GM10248 (cell line): ENCODE results near the gene FFAR1.
"Not testable (repeated sequence)": the region's sequence is repeated elsewhere in the genome, so short reads cannot be mapped to it uniquely, and the experiment has no call there.

Experiments used
- CTCF ChIA-PET: fragments of 300-600 bp; sonication (Branson Sonifier 250); formaldehyde crosslinking; extraction: SDS; loops from one replicate; lab custom pipeline; 2021; ENCODE audit warnings: antibody characterized with exemption; lab: Yijun Ruan, JAX
- POLR2A ChIA-PET: fragments of 350-650 bp; sonication (Branson Sonifier 250); formaldehyde crosslinking; extraction: SDS; loops from one replicate; lab custom pipeline; 2020; ENCODE audit warnings: antibody characterized with exemption; lab: Yijun Ruan, JAX
- DNase-seq: peaks from one replicate; pipeline ENCODE4 v3.0.0; 2012; ENCODE audit errors: extremely low spot score
- CTCF ChIP-seq: IDR thresholded peaks from 2 replicates; pipeline ENCODE4 v1.5.1; 2012; ENCODE audit warnings: mild to moderate bottlenecking, low read depth; ENCODE audit errors: extremely low read depth, missing control alignments, control extremely low read depth

The FFAR1 gene

GRCh38 chr19:35378356-35378755 lies 30.7 kb downstream of the FFAR1 start:
- TF ChIP-seq CTCF, result no peak
- no peak for DNase-seq
- ChIA-PET CTCF (interaction anchor here (0.7 to 1.7 kb wide), 6 partner anchors 16 to 214 kb away, joined by 3 to 10 read pairs (median 4); no protein-coding TSS in a partner anchor), POLR2A (no interaction called here)

GRCh38 chr19:35379545-35379944 lies 31.8 kb downstream of the FFAR1 start:
- DNase-seq, POLR2A ChIA-PET: not testable (repeated sequence)
- CTCF ChIA-PET, result interaction anchor here (1.0 to 1.7 kb wide), 3 partner anchors 27 to 100 kb away, joined by 3 to 10 read pairs (median 3); no protein-coding TSS in a partner anchor

GRCh38 chr19:35379992-35380391 lies 32.3 kb downstream of the FFAR1 start:
- no peak for TF ChIP-seq CTCF
- no peak for DNase-seq
- CTCF ChIA-PET, result no interaction called here
- POLR2A ChIA-PET, result no interaction called here

GRCh38 chr19:35380450-35381124 lies 32.9 kb downstream of the FFAR1 start:
- no peak for TF ChIP-seq CTCF
- DNase-seq, result no peak
- ChIA-PET CTCF (no interaction called here), POLR2A (no interaction called here)

- no peak for TF ChIP-seq CTCF
- DNase-seq, result no peak
- CTCF ChIA-PET, result no interaction called here
- POLR2A ChIA-PET, result no interaction called here
These were observed 33.6 kb downstream of the FFAR1 start for GRCh38 chr19:35381318-35381717.

- POLR2A ChIA-PET, result no interaction called here
- CTCF ChIA-PET, result no interaction called here
- TF ChIP-seq CTCF, result no peak
- DNase-seq, result no peak
These were observed 34.2 kb downstream of the FFAR1 start for GRCh38 chr19:35381926-35382325.

GRCh38 chr19:35383536-35383935 lies 35.8 kb downstream of the FFAR1 start:
- no peak for TF ChIP-seq CTCF
- CTCF ChIA-PET, result interaction anchor here (0.8 to 1.8 kb wide), 5 partner anchors 9 to 126 kb away, joined by 3 to 4 read pairs (median 3); no protein-coding TSS in a partner anchor
- DNase-seq, result no peak
- POLR2A ChIA-PET, result interaction anchor here (0.6 kb wide), 1 partner anchor 67 kb away, joined by 4 read pairs; no protein-coding TSS in a partner anchor
